ENCODE data around the gene SARDH.

Gene SARDH

DNA sequence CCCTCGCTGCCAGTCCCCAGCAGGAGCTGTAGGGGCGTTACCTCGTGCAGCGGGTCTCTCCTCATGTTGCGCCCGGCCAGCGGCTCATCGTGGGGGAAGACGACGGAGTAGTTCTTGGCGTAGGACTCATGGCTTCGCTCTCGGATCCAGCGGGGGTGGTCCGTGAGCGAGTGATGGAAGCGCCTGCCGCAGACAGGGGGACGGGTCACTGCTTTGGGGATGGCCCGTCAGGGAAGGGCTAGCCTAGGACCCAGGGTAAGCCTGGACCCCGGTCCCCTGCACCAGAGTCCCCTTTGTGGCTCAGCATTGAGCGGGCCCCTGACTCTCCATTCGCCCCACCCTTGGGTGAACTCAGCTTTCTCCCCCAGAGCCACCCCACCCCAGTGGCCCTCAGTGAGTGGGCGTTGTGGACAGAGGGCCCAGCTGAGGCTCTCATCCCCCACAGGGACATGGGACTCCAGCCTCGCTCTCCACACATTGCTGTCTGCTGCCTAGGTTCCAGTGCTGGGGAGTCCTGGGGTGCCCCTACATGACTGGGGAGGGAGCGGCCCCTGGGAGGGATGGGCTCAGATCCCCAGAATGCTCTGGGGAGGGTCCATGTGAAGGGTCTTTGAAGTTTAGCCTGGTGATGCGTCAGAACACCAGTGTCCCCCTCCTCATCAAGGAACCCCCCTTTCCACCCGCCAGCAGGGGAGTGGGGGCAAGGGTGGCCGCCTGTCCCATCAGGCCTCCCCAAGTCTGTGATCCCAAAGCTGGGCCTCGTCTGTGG is 29.7 kb downstream of the SARDH start:
- DNase-seq (ENCODE audit: low read depth, low spot score), result no peak
- no peak overlapping the region for H3K4me3 ChIP-seq (ENCODE audit: low read length)

DNA sequence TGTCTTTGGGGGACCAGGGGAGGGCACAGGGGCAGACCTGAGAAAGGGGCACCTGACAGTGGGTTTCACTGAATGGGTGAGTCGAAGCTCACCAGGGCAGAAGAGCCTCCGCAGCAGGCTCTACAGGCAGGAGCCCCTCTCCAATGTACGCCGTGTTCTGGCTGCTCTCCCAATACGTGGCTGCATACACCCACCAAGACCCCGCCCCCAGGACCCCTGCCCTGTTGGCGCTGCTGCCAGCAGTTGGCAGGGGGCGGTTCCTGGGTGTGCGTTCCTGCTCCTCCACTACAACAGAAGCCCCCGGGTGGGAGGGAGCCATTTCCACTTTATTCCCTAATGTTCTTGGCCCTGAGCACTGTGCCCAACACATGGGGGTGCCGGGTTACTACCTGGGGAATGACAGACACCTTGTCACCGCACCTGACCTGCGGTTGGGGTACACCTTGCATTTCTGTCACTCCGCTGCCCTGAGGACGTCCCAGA is 30.3 kb downstream of the SARDH start:
- no peak overlapping the region for H3K4me3 ChIP-seq (ENCODE audit: low read length)
- no peak for DNase-seq (ENCODE audit: low read depth, low spot score)

DNA sequence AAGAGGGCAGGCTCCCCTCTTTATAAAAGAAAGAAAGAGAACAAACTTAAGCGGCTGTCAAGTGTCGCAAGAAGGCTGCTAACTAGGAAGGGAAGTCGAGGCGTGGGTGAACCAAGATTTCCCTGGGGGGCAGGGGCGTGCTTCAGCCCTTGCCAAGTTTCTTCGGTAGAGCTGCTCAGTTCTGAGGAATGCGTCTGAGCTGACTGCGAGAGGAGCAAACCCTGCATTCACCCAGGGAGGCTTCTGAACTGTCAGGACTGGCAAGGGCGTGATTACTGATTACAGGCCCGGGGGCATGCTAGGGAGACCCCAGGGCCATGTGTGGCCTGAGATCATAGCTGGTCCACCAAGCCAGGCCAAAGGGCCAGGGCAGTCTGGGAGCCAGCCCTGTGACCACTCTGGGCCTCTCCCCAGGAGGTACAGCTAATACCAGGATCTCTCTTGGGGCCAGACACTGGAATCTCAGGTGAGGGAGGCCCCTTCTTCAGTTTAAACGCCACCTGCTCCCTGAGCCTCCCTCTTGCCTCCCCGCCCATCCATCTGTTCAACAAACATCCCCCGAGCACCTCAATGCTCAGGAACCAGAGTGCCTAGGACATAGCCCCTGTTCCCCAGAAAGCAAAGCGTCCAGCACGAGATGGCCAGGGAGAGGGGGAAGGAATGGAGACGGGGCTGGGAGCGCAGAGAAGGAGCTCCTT is 30.9 kb downstream of the SARDH start:
- no peak for DNase-seq (ENCODE audit: low read depth, low spot score)
- H3K4me3 ChIP-seq (ENCODE audit: low read length), result no peak overlapping the region

DNA sequence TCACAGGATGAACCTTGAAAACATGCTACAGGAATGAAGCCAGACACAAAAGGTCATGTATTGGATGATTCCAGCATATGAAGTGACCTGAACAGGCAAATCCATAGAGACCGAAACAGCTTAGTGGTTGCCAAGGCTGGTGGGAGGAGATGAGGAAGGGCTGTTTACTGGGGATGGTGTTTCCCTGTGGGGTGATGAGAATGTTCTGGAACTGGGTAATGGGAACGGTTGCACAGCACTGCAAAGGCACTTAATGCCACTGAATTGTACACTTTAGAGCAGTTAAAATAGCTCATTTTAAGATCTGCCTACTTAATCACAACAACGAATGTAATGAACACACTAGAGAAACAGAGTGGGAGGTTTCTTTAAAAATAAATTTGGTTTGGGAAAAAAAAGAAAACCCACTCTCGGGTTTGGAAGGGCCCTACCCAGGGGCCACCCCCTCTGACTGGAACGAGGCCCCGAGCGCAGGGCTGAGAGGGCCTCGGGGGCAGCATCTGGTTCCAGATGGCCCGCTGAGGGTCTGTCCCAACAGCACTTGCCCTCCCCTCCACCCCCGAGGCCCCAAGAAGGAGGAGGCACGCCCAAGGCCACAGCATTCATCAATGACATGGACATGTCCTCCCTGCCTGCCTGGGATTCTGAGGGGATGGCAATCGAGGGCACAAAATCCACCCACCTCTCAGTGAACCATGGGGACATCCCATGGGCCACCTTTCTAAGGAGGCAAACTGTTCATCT is 31.7 kb downstream of the SARDH start:
- no peak overlapping the region for H3K4me3 ChIP-seq (ENCODE audit: low read length)
- DNase-seq (ENCODE audit: low read depth, low spot score), result no peak

DNA sequence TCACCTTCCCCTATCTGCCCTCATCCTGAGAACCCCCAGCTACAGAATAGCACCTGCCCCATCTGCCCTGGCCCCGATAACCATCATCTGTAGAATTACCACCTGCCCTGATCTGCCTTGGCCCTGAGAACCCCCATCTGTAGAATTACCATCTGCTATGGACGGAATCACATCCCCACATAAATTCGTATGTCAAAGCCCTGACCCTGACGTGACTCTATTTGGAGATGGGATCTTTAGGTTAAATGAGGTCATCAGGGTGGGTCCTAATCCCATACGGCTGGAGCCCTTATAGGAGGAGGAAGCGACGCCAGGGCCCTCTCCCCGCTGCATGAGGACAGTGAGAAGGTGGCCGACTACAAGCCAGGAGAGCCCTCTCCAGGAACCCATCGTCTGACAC is 32.6 kb downstream of the SARDH start:
- no peak overlapping the region for H3K4me3 ChIP-seq (ENCODE audit: low read length)
- no peak for DNase-seq (ENCODE audit: low read depth, low spot score)

DNA sequence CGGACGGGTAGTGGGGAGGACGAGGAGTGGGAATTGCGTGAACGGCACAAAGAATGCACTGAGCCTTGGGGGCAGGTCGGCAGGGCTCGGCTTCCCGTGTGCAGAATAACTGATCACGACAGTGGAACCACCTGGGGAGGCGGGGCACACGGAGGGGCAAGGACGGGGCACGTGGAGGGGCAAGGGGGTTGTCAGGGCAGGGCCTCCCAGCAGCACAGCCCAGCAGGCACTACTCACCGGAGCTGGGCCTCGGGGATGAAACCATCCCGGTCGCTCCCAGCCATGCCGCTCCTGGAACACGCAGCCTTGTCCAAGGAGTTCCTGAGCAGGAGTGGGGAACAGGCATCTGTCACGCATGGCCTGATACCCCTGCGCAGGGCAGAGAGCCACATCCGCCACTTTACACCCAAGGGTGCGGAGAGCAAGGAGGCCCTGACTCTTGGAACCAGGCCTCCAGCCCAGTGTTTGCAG is 33.4 kb downstream of the SARDH start:
- H3K4me3 ChIP-seq (ENCODE audit: low read length), result no peak overlapping the region
- no peak for DNase-seq (ENCODE audit: low read depth, low spot score)

DNA sequence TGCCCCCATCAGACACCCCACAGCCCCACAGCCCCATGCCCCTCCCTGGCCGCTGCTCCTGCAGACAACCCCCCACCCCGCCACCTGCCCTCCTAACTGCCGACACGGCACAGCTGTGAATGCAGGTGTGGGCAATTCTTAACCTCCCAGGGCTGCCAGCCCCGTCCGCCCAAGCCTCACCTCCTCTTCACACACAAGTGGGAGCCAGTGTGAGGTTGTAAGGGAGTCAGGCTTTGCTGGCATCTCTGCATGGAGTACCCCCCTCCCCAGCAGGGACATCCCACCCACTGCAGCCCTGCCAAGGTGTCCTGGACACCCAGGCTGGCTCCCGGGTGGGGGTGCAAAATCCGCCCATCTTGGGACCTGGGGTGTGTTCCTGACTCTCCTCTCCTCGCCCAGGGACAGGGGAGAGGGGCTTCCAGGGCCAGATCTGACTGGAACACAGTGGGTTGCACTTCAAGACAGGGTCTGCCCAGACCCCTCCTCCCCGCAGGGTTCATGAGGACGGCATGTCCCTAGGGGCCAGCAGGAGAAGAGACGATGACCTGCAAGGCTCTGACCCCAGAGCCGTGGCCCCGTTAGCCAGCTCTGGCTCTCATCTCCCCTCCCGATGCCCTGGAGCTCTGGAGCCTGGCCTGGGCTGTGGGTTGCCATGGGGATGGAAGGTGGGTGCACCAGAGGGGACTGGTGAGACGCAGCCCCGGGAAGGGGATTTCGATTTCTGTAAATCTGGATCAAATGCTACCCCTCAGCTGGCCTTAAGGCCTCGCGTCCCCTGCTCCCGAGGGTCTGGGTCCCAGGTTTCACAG is 34.4 kb downstream of the SARDH start:
- peak; percentile 79 for DNase-seq (ENCODE audit: low read depth, low spot score)

DNA sequence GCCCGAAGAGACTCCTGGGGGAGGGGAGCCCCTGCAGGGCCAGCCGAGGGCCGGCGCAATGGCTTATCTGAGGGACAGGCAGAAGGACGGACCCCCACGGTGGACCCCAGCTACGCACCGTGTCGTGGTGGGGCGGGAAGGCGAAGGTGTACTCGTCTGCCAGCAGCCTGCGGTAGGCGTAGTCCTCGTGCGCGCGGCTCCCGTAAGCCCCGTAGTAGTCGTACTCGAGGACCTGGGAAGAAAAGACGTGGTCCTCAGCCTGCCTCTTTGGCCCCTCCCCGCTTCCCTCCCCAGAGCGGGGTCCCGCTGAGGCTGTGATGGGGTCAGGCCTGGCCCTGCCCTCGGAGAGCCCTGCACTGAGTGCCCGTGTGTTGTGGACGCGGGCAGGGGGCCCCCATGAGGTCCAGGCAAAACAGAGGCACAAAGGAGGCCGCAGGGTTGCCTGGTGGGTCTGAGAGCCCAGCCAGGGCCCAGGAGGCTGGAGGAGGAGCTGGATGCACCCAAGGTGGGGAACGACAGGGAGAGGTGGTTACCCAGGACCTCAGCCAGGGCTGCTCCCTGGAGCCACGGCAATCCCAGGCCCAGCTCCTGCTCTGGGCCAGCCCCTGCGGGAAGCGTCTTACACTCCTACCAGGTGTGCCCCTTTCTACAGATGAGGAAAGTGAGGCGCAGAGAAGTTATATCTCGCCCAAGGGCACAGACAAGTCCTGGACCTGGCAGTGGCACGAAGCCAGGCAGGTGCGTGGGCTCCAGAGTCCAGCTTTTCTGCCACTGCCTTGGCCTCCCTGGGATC is 35.2 kb downstream of the SARDH start:
- H3K4me3 ChIP-seq (ENCODE audit: low read length), result peak overlapping the region; percentile 66
- no peak for DNase-seq (ENCODE audit: low read depth, low spot score)

More for the DNA sequence above, 34.4 kb downstream of the SARDH start:
- peak overlapping the region; percentile 66 for H3K4me3 ChIP-seq (ENCODE audit: low read length)

DNA sequence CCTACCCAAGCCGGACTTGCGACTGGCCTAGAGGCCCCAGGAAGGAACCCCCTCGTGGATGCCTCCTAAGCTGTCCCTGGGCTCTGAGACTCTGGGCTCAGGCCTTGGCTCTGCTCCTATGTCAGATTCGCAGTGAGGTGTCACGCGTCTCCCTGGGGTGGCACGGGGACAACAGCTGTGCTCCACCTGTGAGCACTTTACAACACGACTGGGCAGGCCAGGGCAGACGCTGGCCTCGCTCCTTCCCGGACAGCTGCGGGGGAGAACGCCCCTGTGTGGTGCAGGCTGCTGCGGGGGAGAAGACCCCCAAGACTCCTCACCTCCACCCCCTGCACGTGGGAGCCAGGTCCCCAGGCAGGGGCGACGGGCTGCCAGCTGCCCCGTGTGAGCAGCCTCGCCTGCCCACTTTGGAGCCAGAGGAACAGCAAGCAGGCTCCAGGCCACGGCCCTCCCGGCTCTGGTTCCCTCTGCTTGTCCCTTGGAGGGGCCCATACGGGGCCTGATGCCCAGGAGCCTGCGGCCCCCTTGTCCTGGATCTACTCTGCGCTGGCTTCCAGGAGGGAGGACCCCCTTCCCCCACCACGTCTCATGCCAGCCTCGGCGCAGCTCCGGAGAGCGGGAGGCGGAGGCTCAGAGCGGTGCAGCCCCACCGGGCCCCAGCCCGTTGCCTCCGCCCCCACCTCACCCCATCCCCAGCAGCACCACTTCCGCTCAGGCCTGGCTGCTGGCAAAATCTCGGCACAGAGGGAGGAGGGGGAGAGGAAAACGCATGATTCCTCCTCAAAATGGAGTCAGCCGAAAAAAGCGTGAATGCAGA is 36.0 kb downstream of the SARDH start:
- peak overlapping the region; percentile 66 for H3K4me3 ChIP-seq (ENCODE audit: low read length)

DNA sequence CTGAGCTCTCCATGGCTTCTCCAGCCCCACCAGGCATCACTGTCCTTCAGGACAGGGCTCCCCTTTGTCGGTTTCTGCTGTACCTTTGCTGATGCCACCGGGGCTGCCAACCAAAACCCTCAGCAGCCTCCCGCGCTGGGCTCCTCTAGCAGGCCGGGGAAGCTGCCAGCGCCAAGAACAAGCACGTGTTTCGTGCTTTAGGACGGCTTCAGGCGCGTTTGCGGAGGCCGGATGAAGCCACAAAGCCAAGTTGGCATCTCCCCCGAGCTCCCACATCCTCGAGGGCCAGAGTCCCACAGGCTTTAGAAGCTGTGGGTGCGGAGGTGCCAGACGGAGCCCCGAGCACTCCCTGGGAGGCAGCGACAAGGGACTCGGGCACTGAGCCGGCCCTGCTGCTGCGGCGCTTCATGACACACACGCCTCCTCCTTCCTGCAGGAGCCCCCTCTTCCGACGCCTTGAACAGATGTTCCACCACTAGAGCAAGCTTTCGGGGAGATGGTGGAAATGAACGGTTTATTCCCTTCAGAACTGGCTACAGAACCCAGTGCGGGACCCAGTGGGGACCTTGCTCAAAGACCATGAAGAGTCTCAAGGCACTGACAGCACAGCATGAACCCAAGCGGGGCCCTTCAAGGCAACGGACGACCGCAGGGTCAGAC is 36.7 kb downstream of the SARDH start:
- DNase-seq (ENCODE audit: low read depth, low spot score), result peak; percentile 72

More for the DNA sequence above, 36.0 kb downstream of the SARDH start:
- DNase-seq (ENCODE audit: low read depth, low spot score), result peak; percentile 90

DNA sequence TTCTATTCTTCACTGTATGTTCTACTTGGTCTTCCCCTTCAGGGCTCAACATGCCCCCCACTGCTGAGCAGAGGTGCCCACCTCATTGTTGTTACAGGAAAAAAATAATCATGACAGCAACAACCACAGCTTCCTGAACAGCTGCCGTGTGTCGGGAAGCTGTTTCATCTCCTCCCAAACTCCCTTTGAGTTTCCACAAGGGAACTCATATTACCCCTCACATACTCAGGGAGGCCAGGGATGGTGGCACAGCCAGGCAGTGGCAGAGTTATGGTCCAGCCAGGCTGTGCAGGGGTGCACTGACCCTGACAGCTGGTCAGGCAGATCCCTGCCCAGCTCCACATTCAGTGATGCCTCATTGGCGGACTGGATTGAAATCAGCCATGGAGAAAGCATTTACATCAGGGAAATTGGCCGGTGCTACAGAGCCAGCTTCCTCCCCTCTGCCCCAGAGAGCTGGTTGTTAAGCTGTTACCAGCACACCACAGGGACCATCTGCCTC is 37.3 kb downstream of the SARDH start:
- H3K4me3 ChIP-seq (ENCODE audit: low read length), result peak overlapping the region; percentile 66
- peak; percentile 65 for DNase-seq (ENCODE audit: low read depth, low spot score)

More for the DNA sequence above, 36.7 kb downstream of the SARDH start:
- H3K4me3 ChIP-seq (ENCODE audit: low read length), result peak overlapping the region; percentile 66

DNA sequence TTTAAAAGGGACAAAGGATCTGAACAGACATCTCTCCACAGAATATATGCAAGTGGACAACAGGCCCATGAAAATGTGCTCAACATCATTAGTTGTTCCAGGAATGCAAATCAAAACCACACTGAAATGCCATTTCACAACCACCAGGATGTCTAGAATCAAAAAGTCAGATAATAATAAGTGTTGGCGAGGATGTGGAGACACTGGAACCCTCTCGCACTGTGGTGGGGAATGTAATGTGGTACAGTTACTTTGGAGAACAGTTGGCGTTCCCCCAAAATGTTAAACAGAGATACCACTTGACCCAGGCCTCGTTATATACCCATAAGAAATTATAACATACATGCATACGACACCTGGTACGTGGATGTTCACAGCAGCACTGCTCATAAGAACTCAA is 38.6 kb downstream of the SARDH start:
- H3K4me3 ChIP-seq (ENCODE audit: low read length), result no peak overlapping the region

DNA sequence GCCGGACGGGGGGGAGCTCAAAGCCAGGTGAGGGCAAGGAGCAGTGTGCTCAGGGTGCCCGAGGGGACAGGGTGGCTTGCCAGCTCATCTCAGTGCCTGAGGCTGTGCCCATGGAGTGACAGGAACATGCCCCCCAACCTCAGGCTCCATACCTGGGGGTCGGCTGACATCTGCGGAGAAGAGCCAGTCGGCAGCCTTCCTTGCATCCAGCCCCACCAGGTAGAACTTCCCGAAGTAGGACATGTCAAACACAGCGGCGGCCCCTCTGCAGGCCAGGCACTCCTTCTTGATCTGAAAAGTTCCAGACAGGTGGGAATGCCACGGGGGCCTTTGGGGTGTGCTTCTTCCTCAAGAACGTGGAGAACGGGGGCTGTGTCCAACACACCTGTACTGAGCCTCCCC is 42.1 kb downstream of the SARDH start:
- no peak for DNase-seq (ENCODE audit: low read depth, low spot score)
- no peak overlapping the region for H3K4me3 ChIP-seq (ENCODE audit: low read length)

More for the DNA sequence above, 38.6 kb downstream of the SARDH start:
- no peak for DNase-seq (ENCODE audit: low read depth, low spot score)

DNA sequence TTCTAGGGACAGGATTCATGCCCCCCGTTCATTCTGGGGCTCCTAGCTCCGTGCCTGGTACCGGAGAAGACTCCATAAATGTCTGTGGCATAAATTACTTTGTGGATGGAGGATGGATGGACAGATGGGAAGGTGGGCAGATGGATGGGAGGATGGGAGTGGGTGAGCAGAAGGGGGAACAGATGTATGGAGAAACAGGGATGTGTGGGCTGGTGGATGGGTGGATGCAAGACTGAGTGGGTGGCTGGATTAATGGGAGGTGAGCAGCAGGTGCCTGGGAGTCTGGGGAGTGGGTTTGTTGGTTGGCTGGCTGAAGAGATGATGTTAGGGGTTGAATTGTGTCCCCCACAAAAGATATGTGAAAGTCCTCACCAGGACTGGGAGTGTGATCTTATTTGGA is 43.5 kb downstream of the SARDH start:
- no peak overlapping the region for H3K4me3 ChIP-seq (ENCODE audit: low read length)
- DNase-seq (ENCODE audit: low read depth, low spot score), result no peak

DNA sequence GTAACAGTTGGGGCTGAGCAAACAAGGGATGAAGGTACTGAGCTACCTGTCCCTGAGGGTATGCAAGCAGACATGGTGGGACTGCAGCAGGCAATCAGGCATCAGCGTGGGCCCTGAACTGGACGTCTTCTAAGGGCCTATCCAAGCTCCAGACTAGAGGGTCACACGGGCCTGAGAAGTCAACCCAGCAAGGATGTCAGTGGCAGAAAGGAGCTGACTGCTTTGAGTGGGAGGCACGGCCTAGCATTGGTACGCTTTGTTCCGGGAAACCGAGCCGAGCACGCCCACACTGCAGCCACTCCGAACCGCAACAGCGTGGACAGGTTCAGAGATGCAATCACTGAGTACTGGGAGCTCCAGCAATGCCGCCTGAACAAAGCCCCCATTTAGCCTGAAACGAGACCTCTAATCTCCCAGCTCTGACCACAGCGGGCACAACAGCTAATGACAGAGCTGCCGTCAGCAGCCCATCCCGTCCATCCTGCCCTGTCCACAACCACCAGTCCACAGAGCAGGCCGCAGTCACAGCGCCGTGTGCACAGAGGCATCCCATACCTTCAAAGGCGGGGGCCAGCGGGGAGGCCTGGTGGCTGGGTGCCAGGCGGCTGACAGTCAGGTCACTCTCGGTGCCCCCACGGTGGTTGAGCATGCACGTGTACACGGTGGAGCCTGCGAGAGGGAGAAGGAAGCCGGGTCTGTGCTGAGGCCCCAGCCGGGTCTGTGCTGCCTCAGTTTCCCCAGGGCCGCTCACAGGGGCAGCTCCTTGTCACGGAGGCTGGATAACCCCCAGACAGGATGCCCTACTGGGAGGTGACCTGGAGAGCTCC is 44.2 kb downstream of the SARDH start:
- no peak for DNase-seq (ENCODE audit: low read depth, low spot score)

DNA sequence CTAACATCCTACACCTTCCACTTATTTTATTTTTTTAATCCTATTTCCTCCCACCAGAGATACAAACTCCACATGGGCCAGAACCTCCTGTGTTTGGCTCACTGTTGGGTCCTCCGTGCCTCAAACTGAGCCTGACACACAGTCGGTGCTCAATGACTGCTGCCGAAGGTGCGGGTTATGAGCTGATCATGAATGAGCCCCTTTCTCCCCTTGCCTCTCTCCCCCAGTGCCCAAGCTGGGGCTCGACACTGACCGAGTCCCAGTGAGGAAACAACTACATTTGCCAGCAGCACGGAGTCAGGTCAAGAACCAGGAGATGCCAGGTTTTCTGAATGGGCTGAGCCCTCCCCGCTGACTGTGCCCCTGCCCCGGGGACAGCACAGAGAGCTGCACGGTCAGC is 45.0 kb downstream of the SARDH start:
- no peak for DNase-seq (ENCODE audit: low read depth, low spot score)
- no peak overlapping the region for H3K4me3 ChIP-seq (ENCODE audit: low read length)

More for the DNA sequence above, 44.2 kb downstream of the SARDH start:
- no peak overlapping the region for H3K4me3 ChIP-seq (ENCODE audit: low read length)
